HG03439 (cell line): Measurements from ENCODE around the gene SLC23A1.
"Not testable (repeated sequence)": the region's sequence is repeated elsewhere in the genome, so short reads cannot be mapped to it uniquely, and the experiment has no call there.

ENCODE experiments used
- ATAC-seq: cut with Tn5 transposase; IDR thresholded peaks from one replicate; pipeline ENCODE4 v1.9.1; 2021; ENCODE audit warnings: mild to moderate bottlenecking, moderate library complexity; ENCODE audit not compliant: unreplicated experiment

Gene SLC23A1

GRCh38 chr5:139374909-139375308 is 8.2 kb downstream of the SLC23A1 start:
- ATAC-seq, result no peak

- no peak for ATAC-seq
Measured at GRCh38 chr5:139371482-139372435, 11.3 kb downstream of the SLC23A1 start.

- no peak for ATAC-seq
Measured at GRCh38 chr5:139369181-139369580, 13.9 kb downstream of the SLC23A1 start.

- no peak for ATAC-seq
Measured at GRCh38 chr5:139368613-139369012, 14.5 kb downstream of the SLC23A1 start.

- no peak for ATAC-seq
Measured at GRCh38 chr5:139364466-139364865, 18.6 kb downstream of the SLC23A1 start.

GRCh38 chr5:139363937-139364336 is 19.2 kb downstream of the SLC23A1 start:
- ATAC-seq, result no peak

- no peak for ATAC-seq
Measured at GRCh38 chr5:139361835-139362429, 21.2 kb downstream of the SLC23A1 start.

- ATAC-seq, result no peak
Measured at GRCh38 chr5:139360384-139360783, 22.7 kb downstream of the SLC23A1 start.

- ATAC-seq, result no peak
Measured at GRCh38 chr5:139358064-139358463, 25.0 kb downstream of the SLC23A1 start.

- not testable (repeated sequence) for ATAC-seq
Measured at GRCh38 chr5:139355900-139356299, 27.2 kb downstream of the SLC23A1 start.

GRCh38 chr5:139354186-139354585 is 28.9 kb downstream of the SLC23A1 start:
- no peak for ATAC-seq

- not testable (repeated sequence) for ATAC-seq
Measured at GRCh38 chr5:139347863-139348262, 35.2 kb downstream of the SLC23A1 start.

- ATAC-seq, result not testable (repeated sequence)
Measured at GRCh38 chr5:139345442-139345841, 37.7 kb downstream of the SLC23A1 start.

GRCh38 chr5:139344177-139344576 is 38.9 kb downstream of the SLC23A1 start:
- no peak for ATAC-seq

- no peak for ATAC-seq
Measured at GRCh38 chr5:139343476-139343875, 39.6 kb downstream of the SLC23A1 start.

- ATAC-seq, result peak; percentile 34
Measured at GRCh38 chr5:139342423-139342723, 40.7 kb downstream of the SLC23A1 start.

GRCh38 chr5:139341689-139342422 is 41.2 kb downstream of the SLC23A1 start, which contains the start of gene PAIP2:
Gene PAIP2 (plus strand): TSS chr5:139341854. CDS start chr5:139363785, 21,931 bp downstream.
- ATAC-seq, result peak; percentile 96

GRCh38 chr5:139341187-139341688 is 41.9 kb downstream of the SLC23A1 start:
- ATAC-seq, result no peak

GRCh38 chr5:139340051-139340450 is 43.0 kb downstream of the SLC23A1 start:
- ATAC-seq, result no peak

GRCh38 chr5:139335811-139336210 is 47.3 kb downstream of the SLC23A1 start:
- ATAC-seq, result no peak
